Measurements from ENCODE around the gene KLHDC1.
"Not testable (repeated sequence)": the region's sequence is repeated elsewhere in the genome, so short reads cannot be mapped to it uniquely, and the experiment has no call there.

KLHDC1 gene, protein sequence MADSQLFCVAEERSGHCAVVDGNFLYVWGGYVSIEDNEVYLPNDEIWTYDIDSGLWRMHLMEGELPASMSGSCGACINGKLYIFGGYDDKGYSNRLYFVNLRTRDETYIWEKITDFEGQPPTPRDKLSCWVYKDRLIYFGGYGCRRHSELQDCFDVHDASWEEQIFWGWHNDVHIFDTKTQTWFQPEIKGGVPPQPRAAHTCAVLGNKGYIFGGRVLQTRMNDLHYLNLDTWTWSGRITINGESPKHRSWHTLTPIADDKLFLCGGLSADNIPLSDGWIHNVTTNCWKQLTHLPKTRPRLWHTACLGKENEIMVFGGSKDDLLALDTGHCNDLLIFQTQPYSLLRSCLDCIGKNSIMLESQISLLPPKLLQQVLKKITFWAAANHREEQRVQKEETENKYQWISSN

DNA sequence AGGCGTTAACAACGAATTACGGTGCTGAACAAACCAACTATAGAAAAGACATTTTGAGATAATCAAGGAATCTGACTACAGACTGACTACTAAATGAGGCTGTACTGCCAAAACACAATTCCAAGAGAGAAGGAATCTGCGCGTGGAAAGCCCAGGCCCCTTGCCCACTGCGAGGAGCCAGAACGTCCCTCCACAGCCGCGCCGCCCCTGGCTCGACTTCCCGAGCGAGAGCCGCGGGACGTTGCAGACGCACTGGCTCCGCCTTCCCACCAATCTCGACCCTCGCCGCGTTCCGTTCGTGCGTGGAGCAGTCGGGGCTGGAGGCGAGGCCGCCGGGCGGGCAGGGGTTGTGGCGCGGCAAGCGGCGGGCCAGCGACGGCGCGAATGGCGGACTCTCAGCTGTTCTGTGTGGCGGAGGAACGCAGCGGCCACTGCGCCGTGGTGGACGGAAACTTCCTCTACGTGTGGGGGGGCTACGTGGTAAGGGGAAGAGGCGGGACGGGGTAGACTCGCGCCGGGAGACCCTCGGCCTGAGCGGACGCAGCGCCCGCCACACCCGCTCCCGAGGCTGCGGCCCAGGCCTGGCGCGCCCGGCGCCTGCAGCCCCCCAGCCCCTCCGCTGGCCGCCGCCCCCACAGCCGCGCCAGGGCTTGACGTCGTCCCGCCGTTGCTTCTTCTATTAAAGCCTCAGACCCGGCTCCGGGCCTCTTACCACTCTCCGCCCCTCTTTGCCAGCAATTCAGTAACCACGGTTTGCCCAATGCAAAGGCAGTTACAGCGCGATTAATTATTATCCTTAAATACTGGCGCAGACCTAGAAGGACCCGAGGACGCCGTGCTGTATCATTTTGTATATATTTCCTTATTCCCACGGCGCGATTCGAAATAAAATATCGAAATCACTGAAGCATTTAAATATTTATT lies at the start of gene KLHDC1:
KLHDC1 (plus strand) TSS at position 310 of the 924 bp plus-strand sequence; CDS start at position 385, 75 bp downstream.
- DNase-seq, result peak; percentile 81

DNA sequence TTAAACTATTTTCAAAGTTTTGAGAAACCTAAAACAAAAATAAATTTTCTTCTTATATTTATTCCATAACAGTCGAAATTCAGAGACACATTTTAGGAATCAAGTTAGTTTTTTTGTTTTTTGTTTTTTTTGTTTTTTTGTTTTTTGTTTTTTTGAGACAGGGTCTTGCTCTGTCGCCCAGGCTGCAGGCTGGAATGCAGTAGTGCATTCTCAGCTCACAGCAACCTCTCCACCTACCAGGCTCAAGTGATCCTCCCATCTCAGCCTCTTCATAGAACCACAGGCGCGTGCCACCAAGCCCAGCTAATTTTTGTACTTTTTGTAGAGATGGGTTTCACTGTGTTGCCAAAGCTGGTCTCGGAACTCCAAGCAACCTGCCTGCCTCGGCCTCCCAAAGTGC lies 39.4 kb upstream of the KLHDC1 start:
- no peak for DNase-seq

DNA sequence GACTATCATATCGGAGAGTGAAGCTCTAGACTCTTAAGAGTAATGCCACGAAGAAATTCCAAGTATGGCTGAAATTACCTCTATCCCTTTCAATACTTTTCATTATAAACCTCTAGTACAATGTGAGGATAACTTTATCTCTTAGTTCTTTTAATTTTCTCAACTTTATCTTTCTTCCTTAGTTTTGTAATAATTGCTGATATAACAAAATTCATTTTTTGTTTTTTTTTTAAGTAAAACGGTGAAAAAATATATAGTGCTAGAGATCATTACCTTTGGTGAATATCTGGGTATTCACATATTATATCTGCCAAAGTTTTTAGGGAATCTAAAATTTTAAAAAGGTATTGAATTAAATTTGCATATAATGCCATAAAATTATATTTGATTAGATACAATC lies 38.4 kb upstream of the KLHDC1 start:
- DNase-seq, result no peak

DNA sequence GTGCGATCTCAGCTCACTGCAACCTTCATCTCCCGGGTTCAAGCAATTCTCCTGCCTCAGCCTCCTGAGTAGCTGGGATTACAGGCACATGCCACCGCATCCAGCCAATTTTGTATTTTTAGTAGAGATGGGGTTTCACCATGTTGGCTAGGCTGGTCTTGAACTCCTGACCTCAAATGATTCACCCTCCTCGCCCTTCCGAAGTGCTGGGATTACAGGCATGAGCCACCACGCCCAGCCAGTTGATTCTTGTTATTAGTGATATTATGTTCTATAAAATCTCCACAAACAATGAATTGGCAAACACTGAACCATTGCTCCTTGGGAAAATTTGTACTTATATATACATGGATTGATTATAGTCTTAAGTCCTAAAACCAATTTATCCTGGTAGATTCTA lies 35.4 kb upstream of the KLHDC1 start:
- not testable (repeated sequence) for DNase-seq

DNA sequence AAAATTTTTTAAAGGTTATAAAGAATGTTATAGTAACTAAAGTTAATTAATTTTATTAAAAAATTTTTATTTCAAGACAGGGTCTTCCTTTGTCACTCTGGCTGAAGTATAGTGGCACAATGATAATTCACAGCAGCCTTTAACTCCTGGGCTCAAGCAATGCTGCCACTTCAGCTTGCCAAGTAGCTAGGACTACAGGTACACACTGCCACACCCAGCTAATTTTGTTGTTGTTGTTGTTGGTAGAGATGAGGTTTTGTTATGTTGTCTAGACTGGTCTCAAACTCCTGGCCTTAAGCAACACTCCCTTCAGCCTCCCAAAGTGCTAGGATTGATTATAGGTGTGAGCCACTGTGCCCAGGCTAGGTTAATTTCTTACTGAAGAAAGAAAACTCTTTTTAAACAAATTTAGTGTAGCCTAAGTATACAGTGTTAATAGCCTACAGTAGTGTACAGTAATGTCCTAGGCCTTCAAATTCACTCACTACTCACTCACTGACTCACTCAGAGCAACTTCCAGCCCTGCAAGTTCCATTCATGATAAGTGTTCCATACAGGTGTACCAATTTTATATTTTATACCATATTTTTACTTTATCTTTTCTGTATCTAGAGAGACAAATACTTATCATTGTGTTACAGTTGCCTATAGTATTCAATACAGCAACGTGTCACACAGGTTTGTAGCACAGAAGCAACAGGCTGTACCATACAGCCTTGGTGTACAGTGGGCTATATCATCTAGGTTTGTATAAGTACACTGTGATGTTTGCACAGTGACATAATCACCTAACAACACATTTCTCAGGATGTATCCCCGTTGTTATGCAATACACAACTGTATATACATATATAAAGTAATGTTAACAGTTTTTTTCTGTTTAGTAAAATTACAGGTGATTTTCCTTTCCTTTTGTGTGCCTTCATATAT lies 33.1 kb upstream of the KLHDC1 start:
- DNase-seq, result no peak

DNA sequence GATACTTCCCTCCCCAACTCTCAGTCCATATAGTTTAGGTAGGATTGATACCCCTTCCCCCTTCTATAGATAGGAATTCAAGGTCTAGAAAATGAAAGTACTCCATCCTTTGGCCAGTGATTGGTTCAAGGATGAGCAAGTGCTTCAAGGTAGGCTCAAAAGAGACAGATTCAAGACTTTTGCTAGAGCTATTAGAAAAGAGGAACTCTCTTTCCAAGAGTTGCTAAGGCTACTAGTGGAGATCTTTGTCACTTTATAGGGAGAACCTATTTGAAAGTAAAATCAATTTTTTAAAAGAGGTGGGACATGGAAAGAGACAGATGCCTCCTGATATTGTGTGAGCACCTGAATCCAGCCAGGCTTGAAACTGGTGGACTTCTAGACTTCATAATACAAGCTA lies 22.4 kb upstream of the KLHDC1 start:
- no peak for DNase-seq

DNA sequence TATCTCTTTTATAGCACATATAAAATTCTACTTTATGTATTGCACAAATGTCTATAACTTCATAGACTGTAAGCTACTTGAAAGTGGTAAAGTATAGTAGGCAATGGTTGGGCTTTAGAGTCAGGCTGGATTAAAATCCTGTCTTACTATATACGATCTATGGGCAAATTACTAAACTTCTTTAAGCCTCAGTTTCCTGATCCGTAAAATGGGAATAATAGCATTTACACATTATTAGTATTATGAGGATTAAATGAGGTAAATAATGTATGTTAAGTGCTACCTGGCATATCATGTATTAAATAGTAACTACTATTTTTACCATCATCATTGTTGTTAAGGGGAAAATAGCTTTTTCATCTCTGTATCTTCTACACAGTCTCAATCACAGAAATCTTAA lies 19.3 kb upstream of the KLHDC1 start:
- no peak for DNase-seq

DNA sequence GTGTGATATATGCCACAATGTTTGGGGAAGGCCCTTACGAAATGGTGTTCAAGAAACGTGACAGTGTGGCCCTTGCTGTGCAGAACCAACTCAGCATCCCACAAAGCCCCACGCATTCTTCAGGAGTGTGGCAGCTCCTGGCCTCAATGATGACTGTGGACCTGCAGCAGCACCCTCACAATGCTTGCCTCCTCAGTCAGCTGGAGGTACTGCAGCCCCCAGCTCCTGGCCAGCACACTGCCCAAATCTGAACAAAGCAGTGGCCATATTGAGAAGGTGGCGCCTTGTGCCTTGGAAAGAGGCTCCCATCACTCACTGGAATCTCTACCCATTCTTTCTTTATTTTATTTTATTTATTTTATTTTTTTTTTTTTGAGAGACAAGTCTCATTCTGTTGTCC lies 15.3 kb upstream of the KLHDC1 start:
- no peak for DNase-seq

DNA sequence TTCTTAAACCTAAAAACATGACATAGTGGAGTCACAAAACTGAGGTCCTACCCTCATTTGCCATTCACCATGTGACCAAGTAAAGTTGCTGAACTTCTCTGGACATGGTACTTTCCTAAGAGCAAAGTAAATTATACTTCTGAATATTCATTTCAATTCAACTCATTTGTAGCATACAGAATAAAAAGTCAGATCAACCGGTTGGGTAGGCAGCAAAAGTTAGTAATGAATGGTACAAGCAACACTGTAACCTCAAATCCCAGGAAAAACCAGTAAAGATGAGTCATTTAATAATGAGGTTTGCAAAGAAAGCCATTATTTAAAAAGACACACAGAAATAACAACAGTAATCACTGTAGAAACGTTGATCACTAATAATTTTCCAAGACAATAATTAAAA lies 13.6 kb upstream of the KLHDC1 start:
- no peak for DNase-seq

DNA sequence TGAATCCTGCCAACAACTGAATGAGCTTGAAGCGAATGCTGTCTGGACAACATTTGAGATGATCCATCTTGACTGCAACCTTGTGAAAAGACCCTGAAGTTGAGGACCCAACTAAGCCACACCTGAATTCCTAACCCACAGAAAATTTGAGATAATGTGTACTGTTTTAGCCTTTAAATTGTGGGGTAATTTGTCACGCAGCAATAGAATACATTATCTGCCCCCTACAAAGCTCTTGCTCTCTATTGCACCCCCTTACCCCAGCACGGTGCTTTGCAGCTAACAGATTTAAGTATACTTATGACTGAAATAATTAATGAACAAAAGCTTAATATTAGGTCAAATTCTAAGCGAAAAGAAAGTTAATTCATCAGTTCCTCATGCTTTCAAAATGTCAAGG lies 6.5 kb upstream of the KLHDC1 start:
- no peak for DNase-seq

DNA sequence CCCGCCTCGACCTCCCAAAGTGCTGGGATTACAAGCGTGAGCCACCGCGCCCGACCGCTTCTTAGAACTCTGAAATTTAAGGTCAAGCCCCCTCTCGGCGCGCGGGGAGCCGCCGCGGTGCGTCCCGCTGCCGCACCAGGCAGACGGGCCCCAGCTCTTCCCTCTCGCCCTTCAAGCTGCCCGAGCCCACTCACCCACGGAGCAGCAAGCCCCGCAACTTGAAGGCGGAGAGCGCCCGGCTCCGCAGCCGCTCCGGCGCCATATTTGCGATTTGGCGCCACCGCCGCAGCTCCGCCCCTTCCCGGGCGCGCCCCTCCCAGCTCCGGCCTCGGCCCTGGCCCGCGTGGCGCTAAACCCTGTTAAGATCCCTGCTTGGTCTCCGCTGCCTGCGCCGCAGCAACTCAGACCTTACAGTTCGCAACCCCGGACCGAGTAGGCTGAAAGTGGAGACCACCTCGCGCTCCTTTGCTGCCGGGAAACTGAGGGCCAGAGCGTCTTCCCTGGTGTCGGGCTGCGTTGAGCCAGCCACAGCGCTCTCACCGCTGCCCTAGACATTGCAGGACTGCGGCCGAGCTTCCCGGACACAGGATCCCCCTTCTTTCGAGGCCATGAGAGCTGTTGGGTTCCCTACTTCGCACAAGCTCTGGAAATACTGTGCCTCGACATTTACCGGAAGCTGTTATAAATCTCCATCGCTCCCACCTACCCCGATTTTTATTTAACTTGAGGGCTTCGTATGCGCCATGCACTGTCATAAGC lies 4.8 kb upstream of the KLHDC1 start, which contains the start of gene POLE2:
POLE2 (minus strand) TSS at position 273 of the 759 bp plus-strand sequence; CDS start at position 262, 11 bp downstream.
- DNase-seq, result peak; percentile 77

DNA sequence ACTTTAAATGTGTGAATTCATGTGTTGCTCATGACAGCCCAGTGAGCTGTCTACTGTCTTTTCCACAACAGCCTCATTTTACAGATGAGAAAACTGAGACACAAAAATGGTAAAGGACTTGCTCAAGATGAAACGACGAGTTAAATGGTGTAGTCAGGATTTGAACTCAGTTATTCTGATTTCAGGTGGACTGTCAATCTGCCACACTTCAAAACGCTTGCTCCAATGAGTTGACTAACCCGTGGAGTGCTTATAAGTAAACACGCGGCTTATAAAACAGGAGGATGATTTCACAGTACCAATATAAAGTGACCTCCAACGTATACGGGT lies 4.3 kb upstream of the KLHDC1 start:
- DNase-seq, result no peak

DNA sequence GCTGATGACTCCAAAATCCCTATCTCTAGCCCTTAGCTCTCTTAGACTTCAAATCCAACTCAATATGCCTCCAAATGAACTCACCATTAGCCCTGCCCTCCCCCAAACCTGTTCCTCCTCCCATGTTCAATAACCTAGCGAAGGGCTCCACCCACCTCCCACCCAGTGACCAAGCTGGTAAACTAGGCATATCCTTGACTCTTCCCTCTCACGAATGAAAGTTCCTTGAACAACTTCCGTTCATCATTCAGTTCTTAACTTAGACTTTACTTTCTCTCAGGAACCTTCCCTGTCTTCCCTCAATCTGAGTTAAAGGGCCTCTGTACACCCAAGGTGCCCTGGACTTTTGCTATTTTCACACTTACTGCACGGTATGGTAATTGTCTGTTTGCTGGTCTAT lies 1.9 kb upstream of the KLHDC1 start:
- DNase-seq, result no peak

DNA sequence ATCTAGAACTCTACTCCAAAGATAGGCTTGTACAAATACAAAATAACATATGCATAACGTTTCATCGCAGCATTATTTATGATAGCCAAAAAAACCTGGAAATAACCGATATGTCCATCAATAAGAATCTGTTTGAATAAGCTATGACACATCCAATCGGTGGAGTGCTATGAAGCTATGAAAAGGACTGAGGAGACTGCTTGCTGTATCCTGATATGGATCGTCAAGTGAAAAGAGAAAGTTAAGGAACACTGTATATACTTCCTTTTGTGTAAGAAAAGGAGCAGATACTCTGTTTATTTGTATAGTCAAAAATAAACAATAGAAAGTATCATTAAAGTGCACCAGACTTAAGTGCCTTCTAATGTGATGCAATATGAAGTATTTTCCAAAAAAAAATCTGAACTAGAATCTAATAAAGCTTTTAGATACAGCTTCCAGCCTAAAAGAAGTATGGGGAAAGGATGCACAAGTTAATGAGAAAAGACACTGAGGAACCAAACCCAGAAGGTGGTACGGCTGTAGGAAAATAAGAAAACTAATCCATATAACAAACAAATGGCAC lies 645 bp upstream of the KLHDC1 start:
- no peak for DNase-seq

DNA sequence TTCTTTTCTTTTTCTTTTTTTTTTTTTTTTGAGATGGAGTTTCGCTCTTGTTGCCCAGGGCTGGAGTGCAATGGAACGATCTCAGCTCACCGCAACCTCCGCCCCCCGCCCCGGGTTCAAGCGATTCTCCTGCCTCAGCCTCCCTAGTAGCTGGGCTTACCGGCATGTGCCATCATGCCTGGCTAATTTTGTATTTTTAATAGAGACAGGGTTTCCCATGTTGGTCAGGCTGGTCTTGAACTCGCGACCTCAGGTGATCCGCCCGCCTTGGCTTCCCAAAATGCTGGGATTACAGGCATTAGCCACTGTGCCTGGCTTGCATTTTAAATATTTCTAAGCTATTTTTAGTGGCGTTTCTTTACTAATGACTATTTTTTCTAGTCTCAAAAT lies 810 bp downstream of the KLHDC1 start:
- not testable (repeated sequence) for DNase-seq

DNA sequence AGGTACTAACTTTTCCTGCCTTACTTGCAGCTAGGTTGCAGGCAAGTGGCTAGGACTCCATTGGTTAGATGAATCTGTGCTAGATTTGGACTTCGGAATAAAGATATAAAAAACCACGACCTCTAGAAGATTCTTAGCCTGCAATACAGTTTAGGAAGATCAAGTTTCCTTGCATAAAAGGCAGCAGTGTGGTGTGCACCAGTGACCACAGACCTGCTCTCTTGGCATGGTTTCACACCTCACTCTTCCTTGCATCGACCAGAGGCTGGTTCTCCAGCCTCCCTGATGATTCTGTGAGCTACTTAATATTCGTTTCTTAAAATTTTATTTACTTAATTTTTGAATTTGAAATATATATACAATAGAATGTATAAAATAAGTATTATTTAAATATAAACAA lies 9.8 kb downstream of the KLHDC1 start:
- no peak for DNase-seq

DNA sequence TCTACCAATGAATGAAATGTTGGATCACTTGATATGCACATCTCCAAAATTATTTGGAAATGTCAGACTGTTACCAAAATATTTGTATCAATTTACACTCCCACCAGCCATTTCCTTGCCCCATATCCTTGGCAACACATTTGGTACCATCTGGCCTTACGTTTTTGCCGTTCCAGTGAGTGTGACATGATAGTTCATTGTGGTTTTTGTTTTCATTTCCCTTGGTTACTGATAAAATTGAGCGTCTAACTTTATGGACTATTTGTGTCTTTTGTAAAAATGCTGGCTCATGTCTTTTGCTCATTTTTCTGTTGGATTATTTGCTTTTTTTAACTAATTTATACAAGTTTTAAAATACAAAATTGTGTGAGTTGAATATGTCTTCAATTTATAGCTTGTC lies 11.0 kb downstream of the KLHDC1 start:
- no peak for DNase-seq

DNA sequence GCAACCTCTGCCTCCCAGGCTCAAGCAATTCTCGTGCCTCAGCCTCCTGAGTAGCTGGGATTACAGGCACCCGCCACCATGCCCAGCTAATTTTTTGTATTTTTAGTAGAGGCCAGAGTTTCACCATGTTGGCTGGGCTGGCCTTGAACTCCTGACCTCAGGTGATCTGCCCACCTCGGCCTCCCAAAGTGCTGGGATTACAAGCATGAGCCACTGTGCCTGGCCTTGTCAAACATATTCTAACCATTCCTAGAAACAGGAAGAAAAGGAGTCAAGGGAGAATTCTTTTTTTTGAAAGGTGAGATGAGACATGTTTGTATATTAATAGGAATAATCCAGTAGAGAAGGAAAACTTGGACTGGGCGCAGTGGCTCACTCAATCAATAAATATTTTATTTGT lies 11.6 kb downstream of the KLHDC1 start:
- not testable (repeated sequence) for DNase-seq

DNA sequence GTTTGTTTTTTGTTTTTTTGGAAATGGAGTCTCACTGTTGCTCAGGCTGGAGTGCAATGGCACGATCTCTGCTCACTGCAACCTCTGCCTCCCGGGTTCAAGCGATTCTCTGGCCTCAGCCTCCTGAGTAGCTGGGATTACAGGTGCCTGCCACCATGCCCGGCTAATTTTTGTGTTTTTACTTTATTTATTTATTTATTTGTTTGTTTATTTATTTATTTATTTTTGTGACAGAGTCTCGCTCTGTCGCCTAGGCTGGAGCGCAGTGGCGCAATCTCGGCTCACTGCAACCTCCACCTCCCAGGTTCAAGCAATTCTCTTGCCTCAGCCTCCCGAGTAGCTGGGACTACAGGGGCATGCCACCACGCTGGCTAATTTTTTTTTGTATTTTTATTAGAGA lies 18.1 kb downstream of the KLHDC1 start:
- not testable (repeated sequence) for DNase-seq

DNA sequence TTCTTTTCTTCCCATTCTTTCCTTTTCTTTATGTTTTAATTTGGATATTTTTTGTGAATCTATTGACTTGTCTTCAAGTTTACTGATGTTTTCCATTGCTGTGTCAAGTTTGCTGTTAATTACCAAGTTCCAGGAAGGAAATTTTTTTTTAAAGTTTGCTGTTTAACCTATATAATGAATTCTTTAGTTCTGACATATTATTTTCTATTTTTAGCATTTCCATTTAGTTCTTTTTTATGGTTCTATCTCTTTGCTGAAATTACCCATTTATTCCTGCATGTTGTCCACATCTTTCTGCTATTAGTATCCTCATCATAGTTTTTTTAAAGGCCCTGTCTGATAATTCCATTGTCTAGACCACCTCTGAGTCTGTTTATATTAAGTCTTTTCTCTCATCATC lies 27.8 kb downstream of the KLHDC1 start:
- DNase-seq, result no peak

DNA sequence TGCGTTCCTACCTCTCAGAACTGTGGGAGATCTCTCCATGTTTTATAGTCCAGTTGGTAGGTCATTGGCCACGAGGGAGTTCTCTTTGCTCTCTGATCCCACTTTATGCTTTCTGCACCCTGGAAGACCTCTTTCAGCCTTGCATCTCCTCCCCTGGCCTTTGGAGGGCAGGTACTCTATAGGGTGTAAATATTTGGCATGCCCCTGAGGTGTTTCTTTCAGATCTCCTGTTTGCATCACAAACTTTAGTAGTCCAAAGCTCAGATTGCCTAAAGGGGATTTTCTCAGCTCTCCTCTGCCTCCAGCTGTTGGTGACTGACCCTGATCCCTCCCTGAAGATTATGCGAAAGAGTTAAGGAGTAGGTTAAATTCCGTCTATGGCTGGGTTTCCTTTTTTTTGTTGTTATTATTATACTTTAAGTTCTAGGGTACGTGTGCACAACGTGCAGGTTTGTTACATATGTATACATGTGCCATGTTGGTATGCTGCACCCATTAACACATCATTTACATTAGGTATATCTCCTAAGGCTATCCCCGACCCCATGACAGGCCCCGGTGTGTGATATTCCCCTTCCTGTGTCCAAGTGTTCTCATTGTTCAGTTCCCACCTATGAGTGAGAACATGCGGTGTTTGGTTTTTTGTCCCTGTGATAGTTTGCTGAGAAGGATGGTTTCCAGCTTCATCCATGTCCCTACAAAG lies 29.0 kb downstream of the KLHDC1 start:
- DNase-seq, result not testable (repeated sequence)

Measured in CD4-positive, alpha-beta T cell treated with Interleukin-10 for 1 hour (primary cell).